Measurements from ENCODE around the gene GRP. TPM values are rescaled to one million over a fixed set of nuclear protein-coding genes. Genes with fewer than 3 reads are reported as not detected.

The GRP gene
- polyA plus RNA-seq, 3 donors: 0.27 to 1.3 (median 0.53) TPM

Other genes starting within 250 kb of the GRP start
- 10 to 100 TPM; 64.4 to 68.3 (median 64.5) TPM for gene SEC11C, start 80.3 kb upstream of the GRP start, polyA plus RNA-seq (ENCODE audit: insufficient read length in 3 of 3)
- gene RAX, start 53.3 kb downstream of the GRP start, polyA plus RNA-seq (ENCODE audit: insufficient read length in 3 of 3): not detected
- gene CPLX4, start 98.5 kb downstream of the GRP start, polyA plus RNA-seq (ENCODE audit: insufficient read length in 3 of 3): under 1 TPM; 0.07 to 0.26 (median 0.22) TPM
- gene LMAN1, start 139.1 kb downstream of the GRP start, polyA plus RNA-seq (ENCODE audit: insufficient read length in 3 of 3): 100 to 1,000 TPM in 2 of 3 donors, 10 to 100 TPM in 1; 94.5 to 115 (median 106) TPM